ENCODE data around the gene TUBA1C.

DNA sequence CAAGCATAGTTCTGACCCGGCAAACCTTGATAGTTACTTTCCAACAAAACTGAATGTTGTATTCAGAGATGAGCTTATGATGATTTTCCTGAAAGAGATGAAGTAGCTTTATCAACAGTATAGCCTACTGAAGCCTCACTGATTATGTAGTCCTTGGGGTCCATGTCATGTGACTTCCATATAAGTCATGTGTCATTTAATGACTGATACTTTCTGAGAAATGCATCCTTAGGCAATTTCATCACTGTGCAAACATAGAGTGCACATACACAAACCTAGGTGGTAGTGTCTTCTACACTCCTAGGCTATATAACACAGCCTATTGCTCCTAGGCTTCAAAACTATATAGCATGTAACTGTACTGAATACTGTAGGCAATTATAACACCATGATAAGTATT, 28.5 kb upstream of the TUBA1C start:
- TF ChIP-seq, protein P1, sequence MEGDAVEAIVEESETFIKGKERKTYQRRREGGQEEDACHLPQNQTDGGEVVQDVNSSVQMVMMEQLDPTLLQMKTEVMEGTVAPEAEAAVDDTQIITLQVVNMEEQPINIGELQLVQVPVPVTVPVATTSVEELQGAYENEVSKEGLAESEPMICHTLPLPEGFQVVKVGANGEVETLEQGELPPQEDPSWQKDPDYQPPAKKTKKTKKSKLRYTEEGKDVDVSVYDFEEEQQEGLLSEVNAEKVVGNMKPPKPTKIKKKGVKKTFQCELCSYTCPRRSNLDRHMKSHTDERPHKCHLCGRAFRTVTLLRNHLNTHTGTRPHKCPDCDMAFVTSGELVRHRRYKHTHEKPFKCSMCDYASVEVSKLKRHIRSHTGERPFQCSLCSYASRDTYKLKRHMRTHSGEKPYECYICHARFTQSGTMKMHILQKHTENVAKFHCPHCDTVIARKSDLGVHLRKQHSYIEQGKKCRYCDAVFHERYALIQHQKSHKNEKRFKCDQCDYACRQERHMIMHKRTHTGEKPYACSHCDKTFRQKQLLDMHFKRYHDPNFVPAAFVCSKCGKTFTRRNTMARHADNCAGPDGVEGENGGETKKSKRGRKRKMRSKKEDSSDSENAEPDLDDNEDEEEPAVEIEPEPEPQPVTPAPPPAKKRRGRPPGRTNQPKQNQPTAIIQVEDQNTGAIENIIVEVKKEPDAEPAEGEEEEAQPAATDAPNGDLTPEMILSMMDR (conservative IDR thresholded peaks at IDR 0.05), result no peak
- TF ChIP-seq ZFX (IDR thresholded peaks at IDR 0.05), result no peak

Measured in C4-2B (cell line).